ENCODE results near the gene GPATCH2L.

GPATCH2L gene

DNA sequence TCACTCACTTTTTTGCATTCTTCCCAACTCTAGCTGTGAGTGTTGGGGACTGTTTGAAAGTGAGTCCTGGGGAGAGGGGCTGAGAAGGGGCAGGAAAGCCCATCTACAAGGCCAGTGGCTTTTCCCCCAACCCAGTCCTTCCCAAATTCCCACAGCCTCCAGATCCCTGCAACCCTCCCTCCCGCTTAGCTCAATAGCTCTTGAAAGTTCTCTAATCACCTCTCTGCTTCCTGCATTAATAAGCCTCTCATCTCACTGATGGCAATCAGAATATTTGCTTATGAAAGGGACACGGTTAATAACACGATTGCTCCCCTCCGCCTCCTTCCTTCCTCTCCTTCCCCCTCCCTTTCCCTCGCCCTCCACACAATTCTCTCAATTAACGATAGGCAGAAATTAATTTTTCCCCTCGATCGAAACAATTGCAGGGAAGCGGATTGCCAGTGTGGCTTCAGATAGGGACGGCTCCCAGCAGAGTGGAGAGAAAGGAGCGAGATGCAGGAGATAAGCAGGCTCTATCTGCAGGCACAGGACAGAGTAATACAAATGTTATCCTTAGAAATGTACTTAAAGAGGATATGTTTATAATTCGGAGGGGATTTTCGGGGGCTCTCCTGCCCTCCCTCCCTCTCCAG lies 15.1 kb upstream of the GPATCH2L start:
- DNase-seq (ENCODE audit: low spot score) = no peak

- DNase-seq (ENCODE audit: low spot score) = no peak
Observed at GRCh38 chr14:76138119-76138757, 13.5 kb upstream of the GPATCH2L start.

DNA sequence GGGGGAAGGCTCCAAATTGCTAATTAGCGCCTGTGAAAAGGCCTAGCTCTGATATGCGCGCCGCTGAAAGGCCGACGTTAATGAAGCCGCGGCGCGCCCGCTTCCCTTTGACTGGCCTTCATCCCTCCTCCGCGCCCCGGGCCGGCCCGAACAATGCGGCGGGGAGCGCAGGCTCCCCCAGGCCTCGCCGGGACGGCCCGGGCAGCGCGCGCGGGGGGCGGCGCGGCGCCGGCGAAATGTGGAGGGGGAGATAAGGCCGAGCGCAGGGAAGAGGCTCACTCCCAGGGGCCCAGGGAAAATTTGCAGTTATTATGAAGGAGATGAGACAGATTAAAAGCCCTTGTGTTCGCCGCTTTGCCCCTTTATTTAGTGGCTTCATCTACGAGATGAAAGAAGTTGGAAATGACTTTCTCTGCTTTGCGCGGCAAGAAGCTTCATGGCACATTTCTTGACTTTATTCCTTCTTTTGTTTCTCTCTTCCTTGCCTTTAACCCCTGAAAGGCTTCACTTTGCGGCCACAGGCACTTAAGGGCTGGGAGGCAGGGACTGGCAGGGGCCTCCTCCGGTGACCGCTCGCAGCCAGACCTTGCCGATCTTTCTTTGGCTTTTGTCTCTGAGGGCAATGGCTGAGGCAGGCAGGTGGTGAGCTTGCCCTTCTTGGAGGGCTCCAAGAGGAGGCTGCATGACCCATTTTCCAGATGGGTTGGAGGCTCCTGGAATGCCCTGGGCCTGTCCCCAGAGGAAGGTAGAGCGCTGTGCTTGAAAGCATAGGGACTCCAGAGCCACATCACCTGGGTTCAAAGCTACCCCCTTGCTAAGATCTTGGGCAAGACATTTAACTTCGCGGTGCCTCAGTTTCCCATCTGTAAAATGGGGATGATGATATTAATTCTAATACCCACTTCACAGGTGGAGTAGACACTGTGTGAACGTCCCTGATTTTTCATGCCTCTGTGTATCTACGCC lies 12.7 kb upstream of the GPATCH2L start:
- DNase-seq (ENCODE audit: low spot score) = no peak

GRCh38 chr14:76143642-76144041 lies 8.1 kb upstream of the GPATCH2L start:
- no peak for DNase-seq (ENCODE audit: low spot score)

DNA sequence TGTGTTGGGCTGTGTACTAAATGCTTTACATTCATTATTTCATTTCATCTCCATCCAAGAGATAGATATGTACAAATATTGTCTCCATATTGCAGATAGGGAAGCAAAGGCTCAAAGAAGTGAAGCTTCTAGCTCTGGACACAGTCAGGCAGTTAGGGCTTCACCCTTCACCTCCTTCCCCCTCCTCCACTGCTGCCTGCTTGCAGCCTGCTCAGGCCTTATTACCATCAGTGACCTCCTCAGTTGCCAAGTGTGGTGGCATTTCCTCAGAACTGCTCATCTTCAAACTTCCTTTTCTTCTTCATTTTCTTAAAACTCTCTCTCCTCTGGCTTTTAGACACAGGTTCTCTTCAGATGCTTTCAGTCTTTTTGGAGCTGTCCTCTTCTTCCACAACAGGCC lies 4.7 kb upstream of the GPATCH2L start:
- no peak for DNase-seq (ENCODE audit: low spot score)

DNA sequence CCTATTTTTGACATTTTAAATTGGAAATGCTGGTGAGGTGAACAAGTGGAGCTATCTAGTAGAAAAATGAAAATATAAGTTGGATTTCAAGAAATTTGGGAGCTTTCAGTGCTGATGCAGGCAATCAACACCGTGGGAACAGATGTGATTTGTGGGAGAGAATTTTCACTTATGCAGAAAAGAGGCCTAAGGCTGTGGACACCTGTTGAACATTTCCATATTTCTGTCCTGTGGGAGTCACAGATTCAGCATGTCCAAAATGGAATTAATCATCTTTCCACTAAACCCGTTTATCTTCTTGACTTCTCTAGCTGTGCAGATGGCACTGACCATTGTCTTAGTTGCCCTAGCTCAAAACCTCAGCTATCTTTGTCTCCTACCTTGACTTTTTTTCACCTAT lies 2.5 kb upstream of the GPATCH2L start:
- no peak for DNase-seq (ENCODE audit: low spot score)

DNA sequence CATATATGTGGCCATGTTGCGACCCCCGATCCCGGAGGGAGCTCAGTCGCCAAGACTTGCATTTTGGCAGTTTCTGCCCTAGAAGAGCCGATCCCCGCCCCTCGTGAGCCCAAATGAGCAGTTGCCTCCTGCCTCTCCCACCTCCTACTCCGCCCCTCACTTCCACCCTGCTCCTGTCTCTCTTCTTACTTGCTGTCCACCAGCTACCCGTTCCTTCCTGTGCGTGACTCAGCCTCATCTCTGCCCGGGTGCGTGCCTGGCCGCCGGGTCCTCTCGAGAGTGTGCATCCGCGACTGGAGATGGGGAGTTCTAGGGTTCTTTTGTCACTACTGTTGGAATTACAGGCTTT lies 585 bp downstream of the GPATCH2L start:
- peak; percentile 73 for DNase-seq (ENCODE audit: low spot score)

- DNase-seq (ENCODE audit: low spot score) = no peak
Observed at GRCh38 chr14:76153919-76154318, 2.2 kb downstream of the GPATCH2L start.

- DNase-seq (ENCODE audit: low spot score) = no peak
Observed at GRCh38 chr14:76154539-76155126, 2.9 kb downstream of the GPATCH2L start.

DNA sequence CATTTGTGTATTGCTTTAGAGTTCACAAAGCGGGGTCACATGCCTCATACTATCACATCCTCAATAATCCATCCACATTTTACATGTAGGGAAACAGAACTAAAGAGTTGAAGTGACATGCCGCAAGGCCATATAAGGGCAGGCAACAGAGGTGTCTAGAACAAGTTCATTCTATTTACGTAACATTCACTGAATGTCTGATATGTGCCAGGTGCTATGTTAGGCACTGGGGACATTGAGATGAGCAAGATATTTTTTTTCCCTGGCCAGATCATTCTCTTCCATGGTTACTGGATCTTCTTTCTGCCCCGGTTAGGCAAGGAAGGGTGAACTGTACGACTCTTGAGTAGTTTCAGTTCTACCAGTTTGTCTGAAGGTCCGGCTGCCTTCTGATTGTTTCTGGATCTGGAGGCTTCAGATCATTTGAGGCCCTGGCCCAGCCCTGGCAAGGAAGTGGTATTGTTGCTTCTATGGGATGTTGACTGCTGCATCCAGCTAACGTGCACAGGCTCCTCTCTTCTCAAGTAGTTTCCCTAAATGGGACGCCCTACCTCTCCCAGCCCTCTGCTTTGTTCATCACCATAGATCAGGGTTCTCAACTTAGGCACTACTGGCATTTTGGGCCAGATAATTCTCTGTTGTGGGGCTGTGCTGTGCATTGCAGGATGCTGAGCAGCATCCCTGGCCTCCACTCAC lies 12.1 kb downstream of the GPATCH2L start:
- DNase-seq (ENCODE audit: low spot score) = no peak

DNA sequence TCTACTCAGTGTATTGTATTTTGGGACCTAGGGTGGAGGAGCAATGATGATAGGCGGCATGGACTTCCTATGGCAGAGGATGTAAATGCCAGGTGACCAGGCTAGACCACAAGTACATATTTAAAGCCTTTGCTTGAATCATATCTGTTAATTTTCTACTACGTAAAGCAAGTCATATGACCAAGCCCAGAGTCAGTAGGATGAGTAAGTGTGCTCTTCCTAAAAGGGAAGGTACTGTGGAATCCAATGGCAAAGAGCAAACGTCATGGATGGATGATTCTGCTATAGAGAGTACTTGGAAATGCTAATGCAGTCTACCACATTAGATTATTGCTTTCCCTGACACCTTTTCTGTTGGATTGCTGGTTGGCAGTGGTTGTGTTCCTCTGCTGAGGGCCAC lies 16.8 kb downstream of the GPATCH2L start:
- DNase-seq (ENCODE audit: low spot score) = no peak

GRCh38 chr14:76169776-76170175 lies 18.1 kb downstream of the GPATCH2L start:
- DNase-seq (ENCODE audit: low spot score) = no peak

- DNase-seq (ENCODE audit: low spot score) = no peak
Observed at GRCh38 chr14:76174982-76175381, 23.3 kb downstream of the GPATCH2L start.

GRCh38 chr14:76175942-76176341 lies 24.2 kb downstream of the GPATCH2L start:
- DNase-seq (ENCODE audit: low spot score) = no peak

GRCh38 chr14:76181546-76181945 lies 29.8 kb downstream of the GPATCH2L start:
- DNase-seq (ENCODE audit: low spot score) = no peak

DNA sequence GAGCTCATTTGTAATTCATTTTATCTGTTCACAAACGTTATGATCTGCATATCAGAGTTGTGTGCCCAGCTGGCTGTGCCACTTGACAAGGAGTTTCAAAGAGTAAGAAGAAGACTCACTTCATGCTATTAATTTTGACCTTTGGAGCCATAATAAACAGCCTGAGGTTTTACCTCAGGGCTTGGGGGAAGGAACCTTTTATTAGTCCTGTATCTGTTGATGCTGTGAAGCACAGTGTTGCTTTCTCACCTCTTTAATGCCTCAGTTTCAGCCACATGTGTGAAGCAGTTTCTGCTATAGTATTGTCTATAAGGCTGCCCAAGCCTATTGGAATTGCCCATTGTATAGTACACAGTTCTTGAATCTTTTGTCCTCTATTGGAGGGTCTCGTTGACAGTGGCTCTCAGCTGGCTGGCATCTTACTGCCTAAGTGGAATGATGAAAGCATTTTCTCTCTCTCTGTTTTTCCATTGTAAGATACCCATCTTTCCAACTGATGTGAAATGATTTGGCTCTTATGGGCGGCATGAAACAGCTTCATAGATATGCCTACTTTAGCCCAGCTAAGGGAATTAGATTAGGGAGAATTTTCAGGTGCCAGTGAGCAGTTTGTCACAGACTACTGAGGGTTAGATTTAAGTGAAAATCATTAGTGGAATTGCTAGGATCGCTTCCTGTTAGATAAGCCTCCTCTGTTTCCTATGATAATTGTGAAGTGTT lies 34.7 kb downstream of the GPATCH2L start:
- DNase-seq (ENCODE audit: low spot score) = no peak

- DNase-seq (ENCODE audit: low spot score) = no peak
Observed at GRCh38 chr14:76191297-76191696, 39.6 kb downstream of the GPATCH2L start.

DNA sequence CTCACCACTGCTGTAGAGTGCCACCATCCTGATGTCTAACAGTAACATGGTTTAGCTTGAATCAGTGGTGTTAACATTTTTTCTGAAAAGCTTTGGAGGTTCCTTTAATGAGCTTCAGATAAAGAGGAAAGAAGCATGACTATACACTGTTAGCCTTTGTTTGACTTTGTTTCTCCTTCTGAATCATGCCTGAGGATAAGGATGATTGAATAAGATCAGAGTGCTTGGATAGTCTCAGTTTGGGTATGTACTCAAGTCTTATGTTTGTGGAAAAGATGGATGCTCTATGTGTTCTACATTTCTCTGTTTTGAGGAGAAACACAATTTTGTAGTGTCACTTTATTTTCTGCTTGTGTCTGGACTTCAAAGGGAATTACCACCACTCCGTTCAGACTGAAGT lies 42.0 kb downstream of the GPATCH2L start:
- no peak for DNase-seq (ENCODE audit: low spot score)

DNA sequence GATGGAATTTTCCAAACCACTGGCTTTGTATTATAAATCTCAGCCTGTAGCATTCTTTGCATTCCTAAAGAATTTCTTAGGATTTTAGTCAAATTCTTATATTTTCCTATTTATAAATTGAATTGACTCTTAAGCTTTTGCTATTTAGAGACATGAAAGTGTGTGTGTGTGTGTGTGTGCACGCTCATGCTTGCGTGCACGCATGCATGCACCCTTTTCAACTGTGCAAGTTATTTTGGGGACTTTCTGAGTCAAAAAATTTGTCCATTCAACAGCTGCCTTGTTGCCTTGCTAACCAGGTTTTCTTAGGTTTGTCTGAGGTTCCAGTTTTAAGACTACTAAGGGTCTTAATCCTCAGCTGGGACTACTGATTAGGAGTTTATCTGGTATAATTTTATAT lies 42.6 kb downstream of the GPATCH2L start:
- no peak for DNase-seq (ENCODE audit: low spot score)

GRCh38 chr14:76195003-76195402 lies 43.3 kb downstream of the GPATCH2L start:
- no peak for DNase-seq (ENCODE audit: low spot score)

GRCh38 chr14:76196980-76197695 lies 45.4 kb downstream of the GPATCH2L start:
- DNase-seq (ENCODE audit: low spot score) = no peak

Measured in HuH-7 (cell line).